Central memory CD4-positive, alpha-beta T cell (primary cell): ENCODE data around the gene NCKAP5.

Experiments used
- DNase-seq: peaks from one replicate; pipeline ENCODE4 v3.0.0; 2022

NCKAP5 gene

DNA sequence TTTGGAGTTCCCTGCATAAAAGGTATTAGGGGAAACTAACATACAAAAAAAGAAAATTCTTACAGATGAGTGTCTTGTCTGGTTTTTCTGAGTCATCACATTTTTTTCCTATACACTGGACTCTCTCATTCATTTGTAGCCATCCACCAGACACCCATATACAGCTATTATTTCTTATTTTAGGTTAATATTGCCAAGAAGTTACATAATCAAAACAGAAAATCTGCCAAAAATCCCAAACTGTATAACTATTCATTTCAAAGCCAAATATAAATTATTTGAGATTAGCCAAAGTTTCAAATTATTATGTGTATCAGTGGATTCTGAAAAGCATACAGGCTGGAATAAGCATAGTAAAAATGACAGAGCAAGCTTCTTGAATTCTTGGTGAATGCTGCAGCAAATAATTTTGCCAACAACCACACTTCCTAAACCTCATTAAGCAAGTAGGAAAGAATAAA, 191.2 kb downstream of the NCKAP5 start:
- DNase-seq, result no peak

DNA sequence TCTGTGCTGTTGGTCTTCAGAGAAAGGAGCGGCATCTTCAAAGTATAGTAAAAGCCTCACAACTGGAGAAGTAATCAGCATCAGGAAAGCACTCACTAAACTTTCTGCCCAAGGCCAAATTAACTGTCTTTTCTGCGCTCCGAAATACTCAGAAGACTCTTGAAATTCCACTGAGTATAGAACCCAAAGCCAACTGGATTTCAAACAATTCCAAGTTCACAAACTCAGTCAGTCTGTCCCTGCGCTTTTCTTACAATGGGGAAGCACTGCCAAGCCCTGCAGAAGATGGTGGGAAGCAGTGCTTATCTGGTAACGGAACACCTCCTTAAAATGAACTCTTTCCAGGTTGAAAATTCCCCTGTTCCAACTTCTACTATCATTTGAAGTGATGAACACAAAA, 193.5 kb downstream of the NCKAP5 start:
- no peak for DNase-seq

DNA sequence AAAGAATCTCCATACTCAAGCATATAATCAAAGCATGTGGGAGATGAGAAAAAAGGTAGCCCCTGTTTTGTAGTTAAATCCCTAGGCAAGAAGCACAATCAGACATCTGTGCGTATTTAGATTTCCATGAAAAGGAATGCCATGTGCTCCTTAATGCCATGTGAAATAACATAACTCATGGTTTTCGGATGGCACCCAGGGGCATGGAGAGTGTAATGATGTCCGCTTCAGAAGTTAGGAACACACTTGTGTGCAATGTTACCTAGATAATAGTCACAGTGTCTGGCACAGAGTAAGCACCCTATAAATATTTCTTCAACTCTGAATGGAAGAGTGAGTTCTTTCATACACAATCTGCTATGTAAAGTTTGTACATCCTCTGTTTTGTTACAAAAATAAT, 197.0 kb downstream of the NCKAP5 start:
- no peak for DNase-seq

DNA sequence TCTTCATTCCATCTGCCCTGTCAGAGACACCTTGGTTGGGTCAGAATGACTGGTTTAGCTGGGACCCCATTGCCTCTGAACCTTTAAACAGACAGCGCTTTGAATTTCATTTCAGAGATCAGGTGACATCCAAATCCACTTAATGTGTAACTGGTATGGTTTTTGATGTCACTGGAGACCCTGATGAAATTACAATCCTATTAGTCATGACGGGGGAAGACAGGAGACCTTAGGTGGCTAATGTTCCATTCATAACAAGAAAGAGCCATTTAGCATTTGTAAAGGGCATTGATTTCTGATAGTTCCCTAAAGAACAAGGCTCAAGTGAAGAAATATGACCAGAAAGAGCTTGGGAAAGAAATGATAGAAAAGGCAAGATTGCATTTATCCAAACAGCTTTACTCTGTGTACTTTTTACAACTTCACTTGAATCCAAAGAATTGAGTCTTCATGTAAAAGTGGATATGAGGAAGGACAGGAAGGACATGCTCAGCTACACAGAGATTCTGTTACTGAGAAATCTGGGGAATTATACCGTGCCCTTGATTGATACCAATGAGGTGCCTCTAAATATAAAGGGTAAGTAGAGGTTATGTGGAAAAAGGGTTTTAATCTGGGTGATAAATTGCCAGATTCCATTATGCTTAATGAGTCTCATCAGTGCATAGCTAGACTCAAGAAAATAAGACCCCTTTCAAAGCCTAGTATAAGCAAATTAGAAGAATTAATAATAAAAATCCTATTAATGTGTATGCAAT, 198.2 kb downstream of the NCKAP5 start:
- DNase-seq, result no peak

DNA sequence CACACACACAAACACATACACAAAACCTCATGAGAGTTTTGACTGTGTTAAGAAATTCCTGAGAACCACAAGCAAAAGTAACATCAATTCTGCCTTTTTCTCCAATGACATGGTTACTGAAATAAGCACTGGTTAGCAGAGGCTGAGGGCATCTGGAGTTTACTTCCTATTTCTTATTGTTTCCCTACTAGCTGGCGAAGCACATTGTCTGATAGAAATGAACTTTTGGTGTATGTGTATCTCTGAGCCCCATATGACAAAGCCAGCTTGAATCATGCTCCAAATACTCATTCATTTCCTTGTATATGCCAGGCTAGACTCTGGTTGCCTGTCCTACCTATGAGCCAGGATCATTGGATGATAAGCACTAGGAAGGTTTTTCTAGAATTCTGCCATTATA, 203.1 kb downstream of the NCKAP5 start:
- DNase-seq, result no peak

DNA sequence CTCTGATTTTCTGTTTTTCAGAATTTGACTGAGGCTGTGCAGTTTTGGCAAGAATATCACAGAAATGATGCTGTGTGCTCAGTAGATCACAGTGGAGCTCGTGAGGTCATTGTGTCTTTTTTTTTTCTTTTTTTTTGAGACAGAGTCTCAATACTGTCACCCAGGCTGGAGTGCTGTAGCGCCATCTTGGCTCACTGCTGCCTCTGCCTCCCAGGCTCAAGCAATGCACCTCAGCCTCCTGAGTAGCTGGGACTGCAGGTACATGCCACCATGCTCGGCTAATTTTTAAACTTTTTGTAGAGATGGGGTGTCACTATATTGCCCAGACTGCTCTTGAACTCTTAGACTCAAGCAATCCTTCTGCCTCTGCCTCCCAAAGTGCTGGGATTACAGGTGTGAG, 203.6 kb downstream of the NCKAP5 start:
- DNase-seq, result no peak

DNA sequence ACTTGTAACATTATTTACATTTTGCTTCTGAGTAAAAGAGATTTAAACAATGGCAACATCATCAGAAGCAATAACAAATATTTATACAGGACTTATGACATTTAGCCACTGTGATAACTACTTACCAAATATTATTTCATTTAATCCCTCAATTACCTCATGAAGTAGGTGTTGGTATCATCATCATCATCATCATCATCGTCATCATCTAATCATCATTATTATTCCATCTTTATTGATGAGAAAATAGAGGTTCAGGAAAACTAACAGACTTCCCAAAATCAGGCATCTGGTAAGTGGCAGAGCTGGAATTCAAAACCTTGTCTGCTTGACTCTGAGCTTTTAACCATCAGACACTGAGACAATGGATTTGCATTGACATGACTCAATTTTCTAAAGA, 204.4 kb downstream of the NCKAP5 start:
- no peak for DNase-seq

DNA sequence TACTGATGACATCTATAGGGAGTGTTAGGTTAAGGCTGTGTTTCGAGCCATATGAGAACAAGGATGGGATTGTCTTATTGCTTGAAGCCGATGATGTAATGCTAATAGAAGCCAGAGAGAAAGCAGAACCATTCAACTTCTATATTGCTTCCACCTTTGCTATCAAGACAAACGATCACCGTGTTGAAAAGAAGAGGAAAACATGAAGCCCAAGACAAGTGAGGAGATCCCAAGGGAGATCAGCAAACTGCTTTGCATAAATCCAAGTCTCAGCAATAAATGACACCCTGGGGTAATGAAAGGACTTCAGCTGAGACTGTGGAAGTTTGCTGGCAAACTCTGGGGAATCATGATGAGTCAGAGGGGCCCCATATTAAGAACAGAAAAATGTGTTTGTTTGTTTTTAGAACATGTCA, 206.2 kb downstream of the NCKAP5 start:
- DNase-seq, result no peak

DNA sequence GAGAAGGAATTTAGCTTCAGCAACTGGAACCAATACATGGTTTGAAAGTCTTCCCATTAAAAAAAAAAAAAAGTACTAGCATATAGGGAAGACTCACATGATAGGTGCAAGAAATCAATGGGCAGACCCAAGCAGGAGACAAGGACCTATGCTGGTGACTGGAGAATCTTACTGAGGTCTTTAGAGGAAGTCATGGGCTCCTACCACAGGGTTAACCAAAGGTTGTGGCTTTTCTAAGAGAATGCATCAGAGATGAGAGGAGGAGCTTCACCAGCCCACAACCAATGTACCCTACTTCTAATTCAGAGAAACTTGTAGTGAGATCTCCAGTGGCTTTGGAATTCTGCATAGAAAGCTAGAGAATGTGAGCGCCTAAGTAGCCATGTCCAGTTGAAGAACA, 207.4 kb downstream of the NCKAP5 start:
- DNase-seq, result no peak

DNA sequence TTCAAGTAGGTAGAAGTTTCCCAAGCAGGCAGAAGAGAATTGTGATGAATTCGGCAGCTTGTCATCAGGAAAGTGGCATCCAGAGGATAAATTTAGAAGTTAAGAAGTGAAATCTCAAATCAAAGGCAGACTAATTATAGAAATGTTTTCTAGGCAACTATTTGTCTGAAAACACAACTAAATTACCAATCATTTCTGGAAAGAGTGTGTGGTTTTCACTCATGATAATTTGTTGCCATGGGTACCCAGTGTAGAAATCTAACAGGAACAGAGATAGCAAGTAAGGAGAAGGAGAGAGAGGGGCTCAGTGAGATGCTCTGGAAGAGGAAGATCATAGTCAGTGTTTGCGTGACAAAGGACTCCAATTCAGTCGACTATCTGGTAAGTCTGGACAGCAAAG, 208.1 kb downstream of the NCKAP5 start:
- no peak for DNase-seq

DNA sequence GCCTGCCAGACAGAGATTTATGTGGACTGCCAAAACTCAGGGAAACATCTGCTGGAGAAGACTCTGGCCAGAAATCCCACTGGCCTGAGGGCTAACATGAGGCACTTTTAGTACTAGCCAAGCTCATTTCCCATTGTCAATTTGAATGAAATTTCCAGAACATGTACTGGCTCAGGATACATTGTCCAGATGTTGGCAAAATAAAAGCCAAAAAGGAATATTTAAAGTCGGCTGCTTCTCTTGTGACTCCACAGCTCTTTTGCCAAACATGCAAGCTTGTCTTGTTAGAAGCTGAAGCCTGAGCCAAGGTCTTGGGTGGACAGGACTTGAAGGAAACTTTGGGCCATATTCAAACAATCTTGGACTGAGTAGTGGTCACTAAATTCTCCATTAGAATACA, 215.5 kb downstream of the NCKAP5 start:
- no peak for DNase-seq

DNA sequence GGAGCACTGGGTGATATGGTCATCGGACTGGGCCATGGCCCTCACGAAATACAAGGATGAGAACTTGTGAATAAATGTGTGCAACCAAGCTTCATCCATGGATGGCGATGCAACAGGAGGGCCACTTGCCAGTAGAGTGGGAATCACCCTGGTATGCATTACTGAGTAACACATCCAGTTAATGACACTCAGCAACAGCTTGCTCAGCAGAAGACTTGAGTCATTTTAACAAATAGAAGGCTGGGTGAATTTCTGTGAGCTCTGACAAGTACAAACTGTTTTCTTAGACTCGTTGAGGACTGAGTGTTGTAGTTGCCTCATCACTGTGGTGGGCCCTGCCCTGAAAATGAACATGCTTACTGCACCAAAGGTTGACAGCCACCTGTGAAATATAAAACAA, 221.6 kb downstream of the NCKAP5 start:
- no peak for DNase-seq

DNA sequence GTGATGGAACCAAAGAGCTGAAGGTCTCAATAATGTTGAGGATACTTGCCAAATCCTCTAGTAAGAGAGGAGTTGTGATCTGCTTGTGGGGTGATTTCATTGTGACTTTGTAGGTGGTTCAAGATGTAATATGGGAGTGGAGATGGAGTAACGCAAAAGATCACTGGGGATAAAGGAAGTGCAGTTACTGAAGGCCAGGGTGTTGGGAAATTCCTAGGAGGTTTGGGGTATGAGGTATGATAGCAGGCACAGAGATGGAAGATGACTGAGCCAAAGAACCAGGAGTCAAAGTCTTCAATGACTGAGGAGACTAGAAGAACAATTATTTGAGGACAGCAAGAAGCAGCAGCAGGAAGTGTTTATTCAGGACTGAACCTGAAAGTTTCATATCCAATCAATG, 222.6 kb downstream of the NCKAP5 start:
- no peak for DNase-seq

DNA sequence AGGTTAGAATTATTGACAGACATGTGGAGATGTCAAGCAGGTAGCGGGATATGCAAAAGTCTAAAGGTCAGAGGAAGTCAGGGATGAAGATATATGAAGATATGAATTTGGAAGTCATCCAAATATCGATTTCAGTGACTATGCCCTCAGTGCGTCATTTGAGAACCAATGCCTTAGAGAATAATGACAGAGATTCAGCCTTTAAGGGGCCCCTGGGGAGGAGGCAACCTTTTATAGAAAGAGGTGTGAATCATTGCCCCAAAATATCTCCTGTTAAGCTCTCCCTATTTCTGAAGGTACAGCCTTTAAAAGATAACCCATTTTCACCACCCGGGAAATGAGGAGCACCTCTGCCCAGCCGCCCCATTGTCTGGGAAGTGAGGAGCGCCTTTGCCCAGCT, 223.4 kb downstream of the NCKAP5 start:
- DNase-seq, result no peak

DNA sequence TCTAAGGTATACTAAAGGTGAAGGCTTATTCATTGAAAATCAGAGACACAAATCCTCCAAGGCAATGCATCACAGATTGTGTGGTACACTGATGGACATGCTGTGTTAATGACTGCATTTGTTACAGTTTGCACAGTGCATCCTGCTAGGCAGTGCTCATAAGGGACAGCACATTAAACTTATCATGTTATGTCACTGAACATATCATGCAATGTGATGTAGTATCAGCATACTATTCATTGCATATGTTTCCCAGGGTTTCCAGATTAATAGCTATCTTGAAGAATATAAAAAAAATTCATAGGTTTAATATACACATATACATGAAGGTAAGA, 225.3 kb downstream of the NCKAP5 start:
- DNase-seq, result no peak

DNA sequence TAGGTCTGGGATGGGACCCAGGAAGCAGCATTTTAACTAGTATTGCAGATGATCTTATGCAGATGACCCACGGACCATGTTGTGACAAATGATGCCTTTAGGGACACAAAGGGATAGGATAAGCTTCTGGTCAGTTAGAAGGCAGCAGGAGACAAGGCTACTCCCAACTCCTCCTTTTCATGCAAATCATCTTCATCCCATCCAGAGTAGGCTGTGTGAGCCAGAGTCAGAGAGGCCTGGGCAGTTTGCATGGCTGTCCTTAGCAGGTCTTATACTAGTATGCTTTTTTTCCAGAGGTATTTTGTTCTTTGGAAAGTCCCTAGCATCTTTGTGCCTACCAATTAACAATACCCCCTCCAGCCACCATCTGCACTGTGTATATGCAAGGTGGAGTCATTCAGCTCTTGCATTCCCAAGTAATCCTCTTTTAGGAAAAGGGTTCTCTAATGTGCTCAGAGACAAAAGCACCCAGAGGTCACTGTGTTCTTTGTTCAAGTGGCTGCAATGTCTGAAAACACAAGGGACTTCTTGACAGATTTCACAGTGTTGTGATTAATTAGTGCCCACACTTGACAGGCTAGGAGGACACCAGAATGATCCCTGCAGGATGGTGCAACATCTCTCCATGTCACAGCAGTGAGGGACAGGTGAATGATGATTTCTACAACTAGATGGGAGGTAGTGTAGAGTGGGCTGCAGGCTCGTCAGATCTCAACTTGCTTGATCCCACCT, 225.8 kb downstream of the NCKAP5 start:
- no peak for DNase-seq

DNA sequence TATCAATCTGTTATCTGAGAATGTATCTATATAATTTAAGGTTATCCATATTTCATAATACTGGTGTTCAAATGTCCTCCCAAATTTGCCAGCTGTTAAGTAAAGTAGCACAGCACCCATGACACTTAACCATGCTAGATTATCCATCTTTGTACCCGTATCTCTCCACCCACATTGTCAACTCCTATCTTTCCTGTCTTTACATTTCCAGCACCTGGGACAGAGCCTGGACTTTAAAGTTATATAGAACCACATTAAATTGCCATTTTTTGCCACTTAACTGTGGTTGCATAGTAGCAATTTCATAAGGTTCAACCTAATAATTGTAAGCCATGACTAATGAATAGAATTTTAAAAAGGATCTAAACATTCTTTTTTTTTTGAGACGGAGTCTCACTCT, 226.7 kb downstream of the NCKAP5 start:
- DNase-seq, result no peak

DNA sequence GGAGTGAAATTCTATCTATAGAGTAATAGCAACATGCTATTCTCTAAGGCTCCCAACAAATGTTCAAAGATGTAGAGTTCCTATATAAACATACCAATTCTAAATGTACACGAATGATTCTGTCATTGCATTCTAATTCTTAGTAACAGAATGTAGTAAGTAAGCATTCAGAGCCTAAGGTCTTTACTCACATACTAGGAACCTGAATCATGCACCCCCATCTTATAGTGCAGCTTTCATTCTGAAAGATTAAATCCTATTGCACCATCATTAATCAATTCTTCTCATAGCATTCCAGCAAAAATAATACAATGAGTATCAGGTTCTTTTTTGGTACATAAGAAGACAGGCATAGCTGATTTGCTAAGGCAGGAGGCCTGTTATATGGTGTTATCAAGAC, 230.0 kb downstream of the NCKAP5 start:
- DNase-seq, result no peak

DNA sequence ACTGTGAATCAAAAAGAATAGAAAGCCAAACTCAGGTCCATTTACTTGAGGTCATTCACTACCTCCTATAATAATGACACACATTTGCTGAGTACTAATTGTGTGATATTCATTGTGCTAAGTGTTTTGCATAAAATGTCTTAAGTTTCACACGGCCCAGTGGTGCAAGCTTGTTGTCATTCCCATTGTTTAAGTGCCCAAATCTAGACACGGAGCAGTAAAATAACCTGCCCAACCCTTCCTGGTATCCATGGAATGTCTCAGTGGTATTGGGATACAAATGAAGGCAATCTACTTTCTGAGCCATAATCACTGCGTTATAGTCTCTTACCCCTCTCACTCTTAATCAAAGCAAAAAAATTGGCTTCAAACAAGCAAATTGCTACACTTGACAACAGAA, 233.3 kb downstream of the NCKAP5 start:
- DNase-seq, result no peak

DNA sequence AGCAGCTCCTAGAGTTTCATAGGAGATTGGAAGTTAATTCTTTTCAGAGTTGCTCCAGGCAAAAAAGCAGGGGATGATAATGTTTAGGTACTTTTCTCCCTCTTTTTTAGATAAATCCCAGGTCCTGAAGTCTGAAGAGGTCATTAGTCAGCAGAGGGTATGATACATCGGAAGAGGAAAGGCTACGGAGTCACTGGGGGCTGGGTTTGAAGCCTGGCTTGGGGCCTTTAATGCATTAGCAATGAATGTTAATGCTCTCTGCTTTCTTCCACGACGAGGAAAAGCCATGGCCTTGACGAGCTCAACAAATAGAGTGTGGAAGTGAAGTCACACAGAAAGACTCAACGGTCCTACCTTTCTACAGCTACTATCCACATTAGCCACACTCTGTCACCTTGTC, 235.1 kb downstream of the NCKAP5 start:
- no peak for DNase-seq

DNA sequence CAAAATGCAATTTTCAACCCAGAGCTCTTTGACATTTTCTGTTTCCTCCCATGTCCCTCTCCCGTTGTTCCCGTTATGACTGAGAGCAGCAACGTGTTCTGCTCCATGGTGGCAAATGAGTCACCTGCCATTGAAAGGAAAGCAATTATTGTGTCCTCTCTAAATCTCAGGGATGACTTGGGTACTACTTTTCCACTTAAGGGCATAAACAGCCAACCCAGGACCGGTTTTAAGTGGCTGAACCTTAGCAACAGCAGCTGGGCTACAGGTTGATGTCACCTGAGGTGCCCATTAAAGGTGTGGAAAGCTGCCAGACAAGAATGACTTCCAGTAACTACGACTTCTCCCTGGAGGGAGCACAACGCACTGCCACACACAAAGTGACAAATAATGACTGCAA, 236.8 kb downstream of the NCKAP5 start:
- no peak for DNase-seq

DNA sequence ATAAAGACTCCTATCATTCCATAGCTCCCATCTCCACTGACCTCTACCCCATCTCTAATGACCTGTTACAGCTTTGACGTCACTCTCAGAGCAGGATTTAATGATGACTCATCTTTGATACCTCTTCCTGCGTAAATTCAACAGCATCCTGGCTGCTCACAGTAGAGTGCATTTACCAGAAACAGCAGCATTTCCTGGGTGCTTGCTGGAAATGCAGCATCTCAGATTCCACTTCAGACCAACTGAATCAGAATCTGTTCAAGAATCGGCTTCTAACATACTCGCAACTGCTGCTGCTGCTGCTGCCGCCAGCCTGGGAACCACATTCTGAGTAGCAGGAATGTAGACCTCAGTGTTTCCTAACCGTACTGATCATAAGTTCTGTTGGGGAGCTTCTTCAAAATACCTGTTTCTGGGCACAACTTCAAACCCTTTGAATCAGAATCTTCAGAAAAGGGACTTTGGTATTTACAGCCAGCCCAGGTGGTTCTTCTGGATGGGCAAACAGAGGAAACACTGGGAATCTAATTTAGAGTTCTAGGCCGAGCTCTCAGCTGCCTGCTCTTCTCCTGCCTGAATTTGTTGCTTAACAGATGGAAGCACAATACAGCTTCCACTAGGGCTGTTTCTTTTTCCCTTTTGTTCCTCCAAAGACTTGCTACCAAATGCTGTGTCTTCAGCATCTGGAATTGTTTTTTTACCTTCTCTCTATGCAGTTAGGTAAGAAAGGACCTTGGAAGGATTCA, 241.4 kb downstream of the NCKAP5 start:
- no peak for DNase-seq

DNA sequence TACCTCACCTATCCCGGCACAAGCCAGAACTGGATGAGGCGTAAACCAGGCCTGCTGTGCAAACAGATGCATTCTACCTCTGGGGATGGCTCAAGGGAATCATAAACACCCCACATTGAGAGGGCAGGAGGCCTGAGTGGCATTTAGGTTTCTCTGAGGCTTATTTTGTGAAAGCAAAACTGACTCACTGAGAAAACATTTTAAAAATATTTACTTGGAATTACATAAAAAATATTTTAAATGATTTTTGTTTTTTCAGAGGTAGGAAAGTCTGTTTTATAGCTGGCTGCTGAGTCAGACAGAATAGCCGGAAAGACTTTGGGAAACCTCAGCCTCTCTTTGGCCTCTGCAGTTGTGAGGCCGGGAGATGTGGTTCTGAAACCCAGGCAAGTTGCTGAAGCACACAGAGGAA, 244.1 kb downstream of the NCKAP5 start:
- DNase-seq, result no peak

DNA sequence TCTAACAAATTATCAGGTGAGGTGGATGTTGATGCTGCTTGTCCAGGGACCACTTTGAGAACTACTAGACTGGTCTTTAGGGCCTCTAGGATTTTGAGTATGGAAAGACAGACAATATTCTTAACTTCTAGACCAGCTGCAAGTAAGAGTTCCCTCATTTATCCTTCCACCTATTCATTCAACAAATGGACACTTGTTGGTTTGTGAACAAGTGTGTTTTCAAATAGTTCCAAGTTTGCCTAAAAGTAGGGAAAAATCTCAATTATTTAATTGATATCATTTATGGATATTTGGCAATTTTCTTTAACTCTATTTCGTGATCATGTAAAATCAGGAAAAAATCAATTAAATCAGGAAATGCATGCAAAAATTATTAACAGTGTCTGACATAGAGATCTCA, 245.4 kb downstream of the NCKAP5 start:
- DNase-seq, result no peak
